Measurements from ENCODE around the gene ARPIN.
"Not testable (repeated sequence)": the region's sequence is repeated elsewhere in the genome, so short reads cannot be mapped to it uniquely, and the experiment has no call there.

GRCh38 chr15:89943721-89944120, 31.0 kb upstream of the ARPIN start:
- TF ChIP-seq CTCF (conservative IDR thresholded peaks at IDR 0.05; ENCODE audit: low read depth in 2 of 2); EZH2 (IDR thresholded peaks at IDR 0.05; ENCODE audit: low read depth, unreplicated experiment): not testable (repeated sequence)
